SK-N-MC (cell line): ENCODE data around the gene PLA2G7.

Experiments used
- EZH2 ChIP-seq: fragments of 200-600 bp; sonication (generic); IDR thresholded peaks from one replicate; pipeline ENCODE4 v1.6.1; 2017; ENCODE audit warnings: antibody characterized with exemption
- POLR2AphosphoS5 ChIP-seq: IDR thresholded peaks from 2 replicates; pipeline ENCODE4 v1.6.1; 2012; ENCODE audit warnings: mild to moderate bottlenecking, low read depth, low read length, borderline replicate concordance

- no peak for TF ChIP-seq POLR2AphosphoS5
- no peak for TF ChIP-seq EZH2
These were observed 21.5 kb upstream of the PLA2G7 start for GRCh38 chr6:46756469-46757213.
